Neural crest cell (in vitro differentiated cells): ENCODE data around the gene SPEG. TPM values are rescaled to one million over a fixed set of nuclear protein-coding genes. Genes with fewer than 3 reads are reported as not detected.
A peak's percentile ranks its signal among the peaks of the same experiment; 100 is the strongest.

Experiments
- DNase-seq: peaks from one replicate; pipeline ENCODE4 v3.0.0; 2021; ENCODE audit warnings: low read depth, mixed read lengths, low spot score
- H3K27ac Mint-ChIP-seq: one replicate; pipeline ENCODE4 v1.8.0; 2021; ENCODE audit warnings: mild to moderate bottlenecking, mixed read lengths; ENCODE audit not compliant: unreplicated experiment
- H3K27me3 Mint-ChIP-seq: 2 replicates; pipeline ENCODE4 v1.8.0; 2021; ENCODE audit warnings: low read depth, mild to moderate bottlenecking, mixed read lengths
- H3K36me3 Mint-ChIP-seq: 2 replicates; pipeline ENCODE4 v1.8.0; 2021; ENCODE audit warnings: low read depth, mild to moderate bottlenecking, mixed read lengths
- H3K4me1 Mint-ChIP-seq: 2 replicates; pipeline ENCODE4 v1.8.0; 2021; ENCODE audit warnings: mixed read lengths
- H3K4me3 Mint-ChIP-seq: one replicate; pipeline ENCODE4 v1.8.0; 2021; ENCODE audit warnings: mild to moderate bottlenecking, mixed read lengths
- H3K9me3 Mint-ChIP-seq: 2 replicates; pipeline ENCODE4 v1.8.0; 2021; ENCODE audit warnings: mixed read lengths
- CTCF ChIP-seq: fragments of 200-600 bp; sonication (generic); conservative IDR thresholded peaks from 2 replicates; pipeline ENCODE4 v1.5.0; 2021; ENCODE audit warnings: antibody characterized with exemption, mild to moderate bottlenecking
- long read RNA-seq: library from polyadenylated mRNA; unstranded; transcript quantifications from one replicate; pipeline ENCODE4 v2.0.0, GENCODE V29; 2020
- total RNA-seq: library from RNA; stranded (reverse); gene quantifications from 2 replicates; pipeline ENCODE4 v1.2.1, GENCODE V29; 2021

Gene SPEG
- 13.4 and 17.5 TPM in 2 replicates for total RNA-seq
- long read RNA-seq, result 0 reads

GRCh38 chr2:219434718-219435525 is at the start of gene SPEG:
TSS of gene SPEG (plus strand) at chr2:219434843. CDS start at chr2:219434978, 135 bp downstream.
- Mint-ChIP-seq H3K4me3 (no peak within 1 kb of the TSS), H3K27ac (no peak within 1 kb of the TSS), H3K27me3 (peaks cover 38% of the 10 kb centered on the region), H3K4me1 (peaks cover 4% of the 10 kb centered on the region), H3K9me3 (no peaks in the 10 kb centered on the region), H3K36me3 (no peaks in the 10 kb centered on the region)
- no peak for DNase-seq
- no peak for TF ChIP-seq CTCF

- Mint-ChIP-seq H3K27me3 (no peaks in the 10 kb centered on the region), H3K36me3 (peaks cover 9% of the 10 kb centered on the region), H3K4me1 (peaks cover 14% of the 10 kb centered on the region), H3K27ac (no peak overlapping the region), H3K9me3 (no peaks in the 10 kb centered on the region), H3K4me3 (peak overlapping the region; percentile 65)
- TF ChIP-seq CTCF, result no peak
- no peak for DNase-seq
Measured at GRCh38 chr2:219384859-219385258, 49.8 kb upstream of the SPEG start.

- H3K27ac Mint-ChIP-seq, result no peak overlapping the region
- no peaks in the 10 kb centered on the region for H3K27me3 Mint-ChIP-seq
- no peak for TF ChIP-seq CTCF
- H3K9me3 Mint-ChIP-seq, result no peaks in the 10 kb centered on the region
- H3K36me3 Mint-ChIP-seq, result peaks cover 6% of the 10 kb centered on the region
- DNase-seq, result no peak
- H3K4me1 Mint-ChIP-seq, result peaks cover 14% of the 10 kb centered on the region
- peak overlapping the region; percentile 95 for H3K4me3 Mint-ChIP-seq
Measured at GRCh38 chr2:219385958-219386520, 48.6 kb upstream of the SPEG start.

- peaks cover 6% of the 10 kb centered on the region for H3K36me3 Mint-ChIP-seq
- H3K27ac Mint-ChIP-seq, result no peak overlapping the region
- TF ChIP-seq CTCF, result no peak
- H3K27me3 Mint-ChIP-seq, result no peaks in the 10 kb centered on the region
- DNase-seq, result no peak
- H3K4me1 Mint-ChIP-seq, result peaks cover 14% of the 10 kb centered on the region
- H3K4me3 Mint-ChIP-seq, result peak overlapping the region; percentile 95
- H3K9me3 Mint-ChIP-seq, result no peaks in the 10 kb centered on the region
Measured at GRCh38 chr2:219386532-219387280, 47.9 kb upstream of the SPEG start.

- H3K4me3 Mint-ChIP-seq, result peak within 1 kb of the TSS; percentile 95
- H3K36me3 Mint-ChIP-seq, result peaks cover 6% of the 10 kb centered on the region
- DNase-seq, result peak; percentile 96
- H3K27me3 Mint-ChIP-seq, result no peaks in the 10 kb centered on the region
- H3K4me1 Mint-ChIP-seq, result peaks cover 14% of the 10 kb centered on the region
- peak within 1 kb of the TSS; percentile 78 for H3K27ac Mint-ChIP-seq
- no peaks in the 10 kb centered on the region for H3K9me3 Mint-ChIP-seq
- no peak for TF ChIP-seq CTCF
Measured at GRCh38 chr2:219387306-219388120, 47.1 kb upstream of the SPEG start, which contains the start of gene DNPEP. TSS of gene DNPEP (minus strand) at chr2:219387912. CDS start at chr2:219387794, 118 bp downstream.
